Loucy (cell line): ENCODE results near the gene MYO3B.

Experiments used
- H2AFZ ChIP-seq: fragments of 200-600 bp; sonication (generic); 2 replicates; pipeline ENCODE4 v1.6.0; 2016; ENCODE audit warnings: antibody characterized with exemption, mild to moderate bottlenecking, low read length, moderate library complexity
- H3F3A ChIP-seq: fragments of 200-600 bp; 2 replicates; pipeline ENCODE4 v1.6.0; 2016; ENCODE audit warnings: antibody characterized with exemption, low read depth, mild to moderate bottlenecking
- H3K27me3 ChIP-seq: fragments of 200-600 bp; sonication (generic); 2 replicates; pipeline ENCODE4 v1.6.1; 2014; ENCODE audit warnings: low read length, mild to moderate bottlenecking; ENCODE audit not compliant: insufficient read depth, poor library complexity, severe bottlenecking
- H3K36me3 ChIP-seq: fragments of 200-600 bp; sonication (generic); 2 replicates; pipeline ENCODE4 v1.6.1; 2016; ENCODE audit warnings: low read length; ENCODE audit not compliant: insufficient read depth
- H3K4me1 ChIP-seq: fragments of 200-600 bp; sonication (generic); 2 replicates; pipeline ENCODE4 v1.5.1; 2014; ENCODE audit warnings: low read length, mild to moderate bottlenecking; ENCODE audit not compliant: insufficient read depth, poor library complexity, severe bottlenecking
- H3K4me2 ChIP-seq: fragments of 200-600 bp; sonication (generic); 2 replicates; pipeline ENCODE4 v1.6.0; 2014; ENCODE audit warnings: antibody characterized with exemption, low read length, low read depth, mild to moderate bottlenecking; ENCODE audit not compliant: poor library complexity, severe bottlenecking
- H3K4me3 ChIP-seq: fragments of 200-600 bp; sonication (generic); 2 replicates; pipeline ENCODE4 v1.5.1; 2014; ENCODE audit warnings: low read length, mild to moderate bottlenecking, mixed read lengths; ENCODE audit not compliant: poor library complexity, severe bottlenecking
- H3K79me2 ChIP-seq: fragments of 200-600 bp; sonication (generic); 2 replicates; pipeline ENCODE4 v1.6.1; 2014; ENCODE audit warnings: low read length; ENCODE audit not compliant: insufficient read depth
- H3K9ac ChIP-seq: fragments of 200-600 bp; sonication (generic); 2 replicates; pipeline ENCODE4 v1.6.0; 2014; ENCODE audit warnings: mild to moderate bottlenecking, low read depth, low read length, moderate library complexity; ENCODE audit not compliant: poor library complexity, severe bottlenecking
- H3K9me2 ChIP-seq: fragments of 200-600 bp; sonication (generic); replicated peaks from 2 replicates; pipeline ENCODE4 v1.6.1; 2016; ENCODE audit warnings: low read depth, low read length, mixed read lengths
- H3K9me3 ChIP-seq: fragments of 200-600 bp; sonication (generic); 2 replicates; pipeline ENCODE4 v1.6.1; 2014; ENCODE audit warnings: mild to moderate bottlenecking, antibody characterized with exemption, low read length, low read depth; ENCODE audit not compliant: insufficient read depth
- H4K20me1 ChIP-seq: fragments of 200-600 bp; sonication (generic); 2 replicates; pipeline ENCODE4 v1.6.0; 2014; ENCODE audit warnings: antibody characterized with exemption, low read length, mild to moderate bottlenecking; ENCODE audit not compliant: insufficient read depth, poor library complexity, severe bottlenecking
- CTCF ChIP-seq: fragments of 200-600 bp; sonication (generic); conservative IDR thresholded peaks from 2 replicates; pipeline ENCODE4 v1.5.1; 2014; ENCODE audit warnings: mild to moderate bottlenecking, antibody characterized with exemption, low read length
- EZH2phosphoT487 ChIP-seq: fragments of 200-600 bp; IDR thresholded peaks from 2 replicates; pipeline ENCODE4 v1.6.1; 2018; ENCODE audit warnings: antibody characterized with exemption, mild to moderate bottlenecking, moderate library complexity, borderline replicate concordance

Gene MYO3B

GRCh38 chr2:170152421-170152820 lies 25.5 kb upstream of the MYO3B start:
- Histone ChIP-seq H3K36me3 (no peaks in the 10 kb centered on the region), H3K79me2 (no peaks in the 10 kb centered on the region), H3K9ac (no peak overlapping the region), H3K4me1 (no peaks in the 10 kb centered on the region), H3K4me2 (no peak overlapping the region), H3K9me3 (no peaks in the 10 kb centered on the region), H3K27me3 (no peaks in the 10 kb centered on the region), H3K9me2 (no peaks in the 10 kb centered on the region), H3K4me3 (no peak overlapping the region), H4K20me1 (no peaks in the 10 kb centered on the region), H3F3A (no peaks in the 10 kb centered on the region), H2AFZ (no peak overlapping the region)
- TF ChIP-seq EZH2phosphoT487 = no peak
- TF ChIP-seq CTCF = no peak

- TF ChIP-seq EZH2phosphoT487 = no peak
- TF ChIP-seq CTCF = no peak
- H3F3A ChIP-seq = no peaks in the 10 kb centered on the region
- H4K20me1 ChIP-seq = no peaks in the 10 kb centered on the region
- H3K4me2 ChIP-seq = no peak overlapping the region
- H3K27me3 ChIP-seq = no peaks in the 10 kb centered on the region
- no peaks in the 10 kb centered on the region for H3K79me2 ChIP-seq
- no peaks in the 10 kb centered on the region for H3K36me3 ChIP-seq
- H3K9me3 ChIP-seq = no peaks in the 10 kb centered on the region
- H3K9ac ChIP-seq = no peak overlapping the region
- H3K4me1 ChIP-seq = no peaks in the 10 kb centered on the region
- peak overlapping the region; percentile 49 for H2AFZ ChIP-seq
- no peak overlapping the region for H3K4me3 ChIP-seq
- no peaks in the 10 kb centered on the region for H3K9me2 ChIP-seq
Measured at GRCh38 chr2:170155022-170155722, 22.8 kb upstream of the MYO3B start.

- TF ChIP-seq EZH2phosphoT487 (no peak), CTCF (no peak)
- no peaks in the 10 kb centered on the region for H3K36me3 ChIP-seq
- H3K9me3 ChIP-seq = no peaks in the 10 kb centered on the region
- no peak overlapping the region for H3K4me2 ChIP-seq
- H3K27me3 ChIP-seq = no peaks in the 10 kb centered on the region
- H2AFZ ChIP-seq = peak overlapping the region; percentile 49
- H3F3A ChIP-seq = no peaks in the 10 kb centered on the region
- no peak overlapping the region for H3K9ac ChIP-seq
- H3K4me1 ChIP-seq = no peaks in the 10 kb centered on the region
- no peaks in the 10 kb centered on the region for H3K79me2 ChIP-seq
- no peaks in the 10 kb centered on the region for H3K9me2 ChIP-seq
- no peak overlapping the region for H3K4me3 ChIP-seq
- H4K20me1 ChIP-seq = no peaks in the 10 kb centered on the region
Measured at GRCh38 chr2:170155723-170156253, 22.2 kb upstream of the MYO3B start.
